D721Med (cell line): Measurements from ENCODE around the gene NUP188.

Experiments used
- DNase-seq: peaks from one replicate; pipeline ENCODE4 v3.0.0; 2011; ENCODE audit warnings: low spot score; ENCODE audit not compliant: insufficient read length
- FAIRE-seq: peaks from 2 replicates; lab custom pipeline; 2011; peaks lifted over from hg19 to GRCh38; lab: Jason Lieb, UNC
- CTCF ChIP-seq: IDR thresholded peaks from 2 replicates; pipeline ENCODE4 v1.5.1; 2012; ENCODE audit warnings: mild to moderate bottlenecking, control low read depth; ENCODE audit not compliant: insufficient read depth; ENCODE audit errors: missing control alignments

NUP188 gene

DNA sequence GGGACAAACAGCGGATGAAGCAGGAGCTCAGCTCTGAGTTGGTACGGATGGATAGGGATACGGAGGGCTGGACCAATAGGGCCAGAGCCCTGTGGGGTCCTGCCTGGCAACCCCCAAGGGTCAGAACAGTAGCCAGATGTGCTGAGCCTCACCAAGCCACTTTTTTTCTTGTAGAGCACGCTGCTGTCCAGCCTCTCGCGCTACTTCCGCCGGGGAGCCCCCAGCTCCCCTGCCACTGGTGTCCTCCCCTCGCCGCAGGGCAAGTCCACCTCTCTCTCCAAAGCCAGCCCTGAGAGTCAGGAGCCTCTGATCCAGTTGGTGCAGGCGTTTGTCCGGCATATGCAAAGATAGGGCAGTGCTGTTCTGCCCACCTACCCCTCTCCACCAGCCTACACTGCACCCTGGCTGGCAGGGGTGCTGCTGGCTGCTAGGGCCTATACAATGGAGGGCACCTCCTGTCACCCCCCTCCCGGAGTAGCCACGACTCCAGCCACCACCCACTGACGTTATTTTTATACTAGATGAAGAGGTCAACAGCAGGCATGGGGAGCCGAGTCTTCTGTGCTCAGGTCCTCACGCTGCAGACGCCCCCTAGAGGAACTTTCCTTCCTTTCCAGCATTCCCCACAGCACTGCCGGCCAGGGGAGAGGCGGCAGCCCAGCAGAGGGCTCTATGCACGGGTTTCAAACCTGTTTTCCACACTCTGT, 59.0 kb downstream of the NUP188 start:
- DNase-seq, result peak; percentile 75
- no peak for FAIRE-seq
- TF ChIP-seq CTCF, result peak; percentile 87

DNA sequence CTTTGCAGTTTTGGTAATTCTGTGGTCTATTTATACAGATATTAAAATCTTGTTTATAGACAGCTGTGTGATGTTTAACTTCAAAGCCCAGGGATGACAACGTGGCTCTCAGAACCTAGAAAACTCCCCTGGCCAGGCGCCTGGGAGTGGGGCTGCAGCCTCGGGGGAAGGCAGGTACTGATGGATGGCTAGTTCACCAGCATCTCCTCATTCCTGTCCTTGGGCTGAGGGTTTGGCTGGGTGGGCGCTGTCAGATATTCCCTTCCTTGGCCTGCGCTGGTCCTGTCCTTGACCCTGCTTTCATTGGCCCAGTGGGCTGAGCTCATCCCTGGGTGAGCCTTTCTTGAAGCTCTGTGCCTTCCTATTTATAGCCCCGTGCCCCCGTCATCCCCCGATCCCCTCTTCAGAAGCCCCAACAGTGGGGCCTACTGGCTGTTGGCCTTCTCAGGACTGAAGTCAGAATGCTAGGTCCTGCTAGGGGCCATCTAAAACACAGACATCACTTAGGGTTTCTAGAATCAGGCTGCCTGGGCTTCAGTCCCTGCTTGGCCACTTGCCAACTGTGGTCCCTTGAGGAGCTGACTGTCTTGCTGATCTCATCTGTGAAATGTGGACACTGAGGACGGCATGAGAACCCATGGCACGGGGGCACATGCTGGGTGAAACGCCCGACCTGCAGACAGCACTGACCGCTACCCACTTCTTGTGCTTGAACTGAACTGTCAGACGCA, 59.7 kb downstream of the NUP188 start:
- DNase-seq, result no peak
- FAIRE-seq, result no peak
- no peak for TF ChIP-seq CTCF

- no peak for TF ChIP-seq CTCF
- DNase-seq (no peak), FAIRE-seq (no peak)
These were observed 60.4 kb downstream of the NUP188 start for GRCh38 chr9:129007766-129008468.

DNA sequence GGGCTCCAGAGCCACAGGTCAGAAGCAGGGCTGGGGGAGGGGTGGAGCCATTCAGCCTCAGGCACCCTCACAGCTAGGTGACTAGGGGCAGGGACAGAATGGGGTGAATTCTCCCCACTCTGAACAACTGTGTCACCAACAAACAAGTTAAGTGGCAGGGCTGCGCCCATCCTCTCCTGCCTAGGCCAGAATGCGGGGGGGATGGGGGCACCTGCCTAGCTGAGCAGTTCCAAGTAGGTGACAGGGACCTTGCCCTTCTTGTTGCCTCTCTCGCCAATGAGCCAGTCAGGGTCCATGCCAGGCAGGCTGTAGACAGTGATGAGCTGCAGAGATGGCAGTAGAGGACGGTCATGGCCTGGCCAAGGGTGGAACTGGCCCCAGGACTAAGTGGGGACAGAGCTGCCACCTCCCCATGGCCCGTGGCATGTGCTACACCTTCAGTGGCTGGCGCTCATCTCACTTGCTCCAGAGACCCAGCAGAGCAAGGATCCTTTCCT, 61.0 kb downstream of the NUP188 start:
- DNase-seq (no peak), FAIRE-seq (no peak)
- TF ChIP-seq CTCF, result no peak

DNA sequence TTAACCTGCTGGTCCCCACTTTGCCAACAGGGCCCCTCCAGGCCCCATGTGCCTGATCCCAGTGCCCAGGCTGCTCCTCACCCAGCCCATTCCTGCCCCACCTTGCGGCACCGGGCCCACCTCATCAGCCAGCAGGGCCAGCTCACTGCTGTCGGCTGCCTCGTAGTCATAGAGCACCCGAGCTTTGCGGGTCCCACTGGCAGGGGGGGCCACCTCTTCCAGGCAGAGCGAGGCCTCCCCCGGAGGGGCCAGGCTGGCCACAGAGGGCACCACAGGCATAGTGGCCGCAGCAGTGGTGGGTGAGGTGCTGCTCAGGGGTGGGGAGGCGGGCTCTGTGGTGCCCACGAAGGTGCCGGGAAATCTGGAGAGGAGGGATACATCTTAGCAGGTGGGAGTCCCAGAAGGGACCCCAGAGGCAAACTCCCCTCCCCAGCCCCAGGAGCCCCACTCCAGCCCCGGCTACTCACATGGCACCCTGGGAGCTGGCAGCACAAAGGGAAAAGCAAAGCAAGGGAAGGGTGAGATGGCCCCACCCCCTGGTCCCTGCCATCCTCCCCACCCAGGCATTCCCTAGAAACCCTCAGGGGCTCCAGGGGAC, 61.6 kb downstream of the NUP188 start:
- FAIRE-seq, result no peak
- TF ChIP-seq CTCF, result no peak
- DNase-seq, result no peak

DNA sequence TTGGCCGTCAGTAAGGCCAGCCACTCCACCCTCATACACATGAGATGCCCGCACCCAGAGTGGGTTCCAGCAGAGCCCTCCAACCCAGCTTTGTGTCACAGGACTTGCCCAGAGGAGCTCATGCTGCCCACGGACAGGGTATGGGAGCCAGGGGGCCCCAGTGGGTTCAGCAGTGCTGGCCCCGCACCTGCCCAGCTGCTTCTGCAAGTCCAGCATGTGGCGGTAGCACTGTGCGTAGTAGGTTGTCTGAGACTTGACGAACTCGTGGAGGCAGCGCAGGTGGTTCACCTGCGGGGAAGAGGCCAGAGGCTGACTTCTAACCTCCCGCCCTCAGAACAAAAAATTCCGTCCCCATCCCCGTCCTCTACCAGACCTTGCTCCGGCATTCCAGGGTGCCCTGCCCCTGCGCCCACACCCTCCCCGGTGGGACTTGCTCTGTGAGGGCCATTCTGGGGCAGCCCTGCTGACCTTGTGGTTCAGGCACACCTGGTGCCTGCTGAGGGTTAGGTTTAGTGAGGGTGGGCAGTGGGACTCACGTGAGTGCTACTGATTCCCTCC, 62.2 kb downstream of the NUP188 start:
- DNase-seq, result no peak
- no peak for FAIRE-seq
- TF ChIP-seq CTCF, result no peak
